Activated CD8-positive, alpha-beta memory T cell treated with anti-CD3 and anti-CD28 coated beads, Interleukin-2, amount 10 ng/mL, durations not matched to agents 7 days and 5 days (primary cell): ENCODE results near the gene HECTD4. TPM values are rescaled to one million over a fixed set of nuclear protein-coding genes. Genes with fewer than 3 reads are reported as not detected.

ENCODE experiments used
- ATAC-seq: fragments of 150-1000 bp; cut with Tn5 transposase; one replicate; pipeline ENCODE4 v1.10.0; 2021; ENCODE audit warnings: moderate library complexity
- CTCF ChIA-PET: fragments of 350-600 bp; sonication (Branson Sonifier 250); formaldehyde crosslinking; loops from one replicate; lab custom pipeline; 2021; ENCODE audit warnings: antibody characterized with exemption; lab: Charles Lee
- DNase-seq: peaks from one replicate; pipeline ENCODE4 v3.0.0-alpha.2; 2020
- H3K27ac Mint-ChIP-seq: one replicate; pipeline ENCODE4 v1.8.0; 2021; ENCODE audit warnings: mild to moderate bottlenecking, mixed read lengths
- H3K27me3 Mint-ChIP-seq: one replicate; pipeline ENCODE4 v1.8.0; 2021; ENCODE audit warnings: mixed read lengths
- H3K36me3 Mint-ChIP-seq: one replicate; pipeline ENCODE4 v1.8.0; 2021; ENCODE audit warnings: mild to moderate bottlenecking, mixed read lengths
- H3K4me1 Mint-ChIP-seq: one replicate; pipeline ENCODE4 v1.8.0; 2021; ENCODE audit warnings: mixed read lengths
- H3K4me3 Mint-ChIP-seq: one replicate; pipeline ENCODE4 v1.8.0; 2021; ENCODE audit warnings: mild to moderate bottlenecking, moderate library complexity, mixed read lengths
- H3K9me3 Mint-ChIP-seq: one replicate; pipeline ENCODE4 v1.8.0; 2022; ENCODE audit warnings: low read depth, mixed read lengths
- total RNA-seq, 2 experiments: library from RNA; stranded (reverse); gene quantifications; one replicate each; pipeline ENCODE4 v1.2.3, GENCODE V29; 2021

Gene HECTD4
- total RNA-seq, 2 experiments from 2014 or later, result 49.3 to 55.4 TPM

GRCh38 chr12:112321245-112321644 is 61.0 kb downstream of the HECTD4 start:
- ATAC-seq, result no peak
- CTCF ChIA-PET, result interaction anchor here (0.7 kb wide), 1 partner anchor 55 kb away, joined by 3 read pairs; no protein-coding TSS in a partner anchor

DNA sequence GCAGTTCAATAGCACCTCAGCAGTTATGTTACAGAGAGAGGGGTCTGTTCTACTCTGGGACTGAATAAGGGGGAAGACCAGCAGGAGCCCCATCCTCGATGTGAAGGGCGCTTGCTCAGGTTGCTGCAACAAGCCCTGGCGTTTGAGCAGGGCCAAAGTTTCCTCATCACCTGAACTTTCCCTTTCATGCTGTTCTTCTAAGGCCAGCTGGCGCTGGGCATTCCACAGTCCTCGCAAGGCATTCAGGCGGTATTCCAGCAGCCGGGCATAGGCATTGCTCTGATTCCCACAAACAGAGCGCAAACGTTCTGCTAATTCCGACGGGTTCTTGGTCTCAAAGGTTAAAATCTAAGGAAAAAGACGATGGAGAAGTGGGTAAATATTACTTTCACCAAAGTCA is 62.8 kb downstream of the HECTD4 start:
- Mint-ChIP-seq H3K9me3 (no peaks in the 10 kb centered on the region), H3K4me1 (peaks cover 5% of the 10 kb centered on the region), H3K27me3 (no peaks in the 10 kb centered on the region), H3K27ac (no peak overlapping the region), H3K36me3 (peaks cover 8% of the 10 kb centered on the region), H3K4me3 (no peak overlapping the region)
- ATAC-seq (no peak), DNase-seq (no peak)
- CTCF ChIA-PET, result no interaction called here

More at GRCh38 chr12:112321245-112321644, 61.0 kb downstream of the HECTD4 start:
- H3K9me3 Mint-ChIP-seq, result no peaks in the 10 kb centered on the region
- no peak for DNase-seq
- no peak overlapping the region for H3K27ac Mint-ChIP-seq
- H3K4me3 Mint-ChIP-seq, result no peak overlapping the region
- no peaks in the 10 kb centered on the region for H3K27me3 Mint-ChIP-seq
- peaks cover 8% of the 10 kb centered on the region for H3K36me3 Mint-ChIP-seq
- peaks cover 5% of the 10 kb centered on the region for H3K4me1 Mint-ChIP-seq

- ATAC-seq, result no peak
- CTCF ChIA-PET, result no interaction called here
- Mint-ChIP-seq H3K9me3 (no peaks in the 10 kb centered on the region), H3K27ac (no peak overlapping the region), H3K4me3 (no peak overlapping the region), H3K36me3 (peaks cover 13% of the 10 kb centered on the region), H3K27me3 (no peaks in the 10 kb centered on the region), H3K4me1 (no peaks in the 10 kb centered on the region)
- no peak for DNase-seq
These were observed 64.8 kb downstream of the HECTD4 start for GRCh38 chr12:112317481-112317880.

DNA sequence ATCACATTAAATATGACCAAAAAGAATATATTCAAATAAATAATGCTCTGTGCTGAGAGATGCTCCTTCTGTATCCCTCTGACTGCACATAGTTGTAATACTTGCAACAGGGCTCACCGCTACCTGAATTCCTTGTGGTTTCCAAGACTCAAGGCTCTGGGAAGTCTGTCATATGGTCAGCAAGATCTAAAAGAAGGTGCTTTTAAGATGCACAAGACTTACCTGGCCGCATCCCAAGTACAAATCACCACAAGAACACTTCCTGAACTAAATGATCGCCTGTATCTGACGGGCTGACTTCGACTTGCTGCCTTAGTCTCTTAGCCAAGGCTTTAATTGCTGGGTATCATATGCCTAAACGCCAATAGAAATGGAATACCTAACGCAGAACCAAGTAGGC is 67.2 kb downstream of the HECTD4 start:
- no peak for DNase-seq
- H3K27ac Mint-ChIP-seq, result no peak overlapping the region

DNA sequence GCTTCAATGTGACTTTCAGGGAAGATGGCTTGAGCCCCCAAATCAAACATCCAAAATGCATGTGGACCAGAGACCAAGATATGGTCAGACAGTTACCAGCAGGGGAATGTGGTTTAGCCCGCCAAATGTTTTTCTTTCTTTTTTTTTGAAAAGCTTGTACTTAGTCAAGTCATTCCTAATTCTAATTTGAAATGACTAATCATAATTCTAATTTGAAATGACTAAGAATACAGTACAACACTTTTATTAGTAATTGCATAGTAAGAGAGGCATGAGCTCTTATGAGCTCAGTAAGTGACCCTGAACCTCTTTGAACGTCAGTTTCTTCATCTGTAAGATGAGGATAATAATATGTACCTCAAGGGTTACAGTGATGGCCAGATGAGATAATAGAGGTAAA is 72.4 kb downstream of the HECTD4 start:
- Mint-ChIP-seq H3K36me3 (peaks cover 17% of the 10 kb centered on the region), H3K27me3 (no peaks in the 10 kb centered on the region), H3K4me3 (no peak overlapping the region), H3K4me1 (peaks cover 5% of the 10 kb centered on the region), H3K9me3 (no peaks in the 10 kb centered on the region), H3K27ac (no peak overlapping the region)
- DNase-seq (no peak), ATAC-seq (no peak)
- CTCF ChIA-PET, result interaction anchor here (1.5 kb wide), 1 partner anchor 77 kb away, joined by 5 read pairs; no protein-coding TSS in a partner anchor

More for the DNA sequence above, 67.2 kb downstream of the HECTD4 start:
- Mint-ChIP-seq H3K36me3 (peaks cover 16% of the 10 kb centered on the region), H3K4me1 (peaks cover 1% of the 10 kb centered on the region), H3K27me3 (no peaks in the 10 kb centered on the region), H3K9me3 (no peaks in the 10 kb centered on the region), H3K4me3 (no peak overlapping the region)
- ATAC-seq, result no peak
- CTCF ChIA-PET, result no interaction called here

- CTCF ChIA-PET, result no interaction called here
- DNase-seq (no peak), ATAC-seq (no peak)
- Mint-ChIP-seq H3K4me3 (no peak overlapping the region), H3K4me1 (peaks cover 5% of the 10 kb centered on the region), H3K27ac (no peak overlapping the region), H3K9me3 (no peaks in the 10 kb centered on the region), H3K27me3 (no peaks in the 10 kb centered on the region), H3K36me3 (peaks cover 16% of the 10 kb centered on the region)
These were observed 73.6 kb downstream of the HECTD4 start for GRCh38 chr12:112308652-112309051.

GRCh38 chr12:112308161-112308560 is 74.1 kb downstream of the HECTD4 start:
- Mint-ChIP-seq H3K4me1 (peaks cover 8% of the 10 kb centered on the region), H3K27ac (no peak overlapping the region)

DNA sequence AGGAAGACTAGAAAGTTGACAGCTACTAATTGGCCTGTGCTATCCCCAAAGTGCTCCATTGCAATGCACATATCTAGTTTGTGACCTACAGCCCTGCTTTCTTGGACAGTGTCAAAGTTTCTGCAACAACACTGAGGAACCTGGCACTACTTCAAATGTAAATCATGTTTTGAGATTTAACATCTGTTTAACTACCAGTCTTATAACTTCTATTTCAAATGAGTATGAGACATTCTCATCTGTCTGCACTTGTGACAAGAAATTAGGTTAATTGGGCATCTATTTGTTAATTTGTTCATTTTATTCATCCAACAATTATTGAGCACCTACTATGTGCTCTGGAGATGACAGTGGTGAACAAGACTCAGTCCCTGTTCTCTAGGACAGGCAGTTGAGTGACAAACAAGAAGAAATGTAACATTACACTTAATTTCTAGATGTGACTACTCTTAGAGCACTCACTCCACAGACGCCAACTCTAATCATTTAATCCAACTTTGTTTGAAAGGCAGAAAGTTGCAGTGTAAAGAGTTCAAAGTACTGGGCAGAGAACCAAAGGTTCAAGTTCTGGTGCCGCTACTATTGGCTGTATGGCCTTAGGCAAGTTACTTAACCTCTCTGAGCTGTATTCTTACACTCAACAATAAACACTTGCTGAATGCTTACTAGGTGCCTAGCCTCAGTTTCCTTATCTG is 74.8 kb downstream of the HECTD4 start:
- CTCF ChIA-PET, result no interaction called here
- Mint-ChIP-seq H3K36me3 (peaks cover 14% of the 10 kb centered on the region), H3K27me3 (no peaks in the 10 kb centered on the region), H3K4me1 (peaks cover 14% of the 10 kb centered on the region), H3K4me3 (no peak overlapping the region), H3K27ac (no peak overlapping the region), H3K9me3 (no peaks in the 10 kb centered on the region)
- DNase-seq (no peak), ATAC-seq (no peak)

More at GRCh38 chr12:112308161-112308560, 74.1 kb downstream of the HECTD4 start:
- CTCF ChIA-PET, result no interaction called here
- Mint-ChIP-seq H3K27me3 (no peaks in the 10 kb centered on the region), H3K9me3 (no peaks in the 10 kb centered on the region), H3K36me3 (peaks cover 18% of the 10 kb centered on the region), H3K4me3 (no peak overlapping the region)
- no peak for DNase-seq
- ATAC-seq, result no peak

GRCh38 chr12:112305951-112306350 is 76.3 kb downstream of the HECTD4 start:
- CTCF ChIA-PET, result no interaction called here
- H3K4me1 Mint-ChIP-seq, result peaks cover 14% of the 10 kb centered on the region

DNA sequence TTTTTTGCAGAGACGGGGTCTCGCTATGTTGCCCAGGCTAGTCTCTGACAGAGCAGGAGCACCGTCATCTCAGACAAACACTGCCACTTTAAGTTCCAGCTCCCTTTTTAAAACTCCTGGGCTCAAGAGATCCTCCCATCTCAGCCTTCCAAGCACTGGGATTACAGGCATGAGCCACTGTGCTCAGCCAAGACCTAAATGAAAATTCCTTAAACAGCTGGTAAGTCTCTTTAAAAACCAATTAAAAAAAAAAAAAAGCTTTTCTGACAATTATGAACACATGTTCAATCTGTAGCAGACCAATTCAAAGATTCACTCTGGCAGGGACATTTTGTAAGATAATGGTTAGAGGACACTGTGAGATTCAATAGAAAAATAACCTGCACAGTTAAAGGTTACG is 77.8 kb downstream of the HECTD4 start:
- Mint-ChIP-seq H3K9me3 (no peaks in the 10 kb centered on the region), H3K36me3 (peaks cover 11% of the 10 kb centered on the region), H3K27ac (no peak overlapping the region), H3K4me1 (peaks cover 9% of the 10 kb centered on the region), H3K4me3 (no peak overlapping the region), H3K27me3 (no peaks in the 10 kb centered on the region)
- no peak for ATAC-seq
- DNase-seq, result no peak
- CTCF ChIA-PET, result interaction anchor here (1.0 kb wide), 1 partner anchor 10 kb away, joined by 3 read pairs; no protein-coding TSS in a partner anchor

More at GRCh38 chr12:112305951-112306350, 76.3 kb downstream of the HECTD4 start:
- Mint-ChIP-seq H3K27me3 (no peaks in the 10 kb centered on the region), H3K27ac (no peak overlapping the region), H3K4me3 (no peak overlapping the region), H3K9me3 (no peaks in the 10 kb centered on the region), H3K36me3 (peaks cover 11% of the 10 kb centered on the region)
- DNase-seq (no peak), ATAC-seq (no peak)

DNA sequence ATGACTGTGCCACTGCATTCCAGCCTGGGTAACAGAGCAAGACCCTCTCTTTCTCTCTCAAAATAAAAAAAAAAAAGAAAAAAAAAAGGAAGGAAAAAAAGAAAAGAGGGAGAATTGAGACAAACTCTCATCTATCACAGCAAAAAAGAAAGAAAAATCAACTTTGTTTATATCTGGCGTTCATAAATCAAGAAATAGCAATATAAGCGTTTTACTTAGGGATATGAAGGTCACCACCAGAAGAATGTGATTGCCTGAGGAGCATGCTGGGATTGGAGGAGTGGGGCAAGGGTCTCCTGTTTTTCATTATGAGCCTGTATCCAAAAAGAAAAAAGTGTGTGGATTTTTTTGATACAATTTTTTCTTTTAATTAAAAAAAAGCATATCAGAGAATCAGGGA is 78.4 kb downstream of the HECTD4 start:
- Mint-ChIP-seq H3K4me3 (no peak overlapping the region), H3K27ac (peak overlapping the region; percentile 75), H3K9me3 (no peaks in the 10 kb centered on the region), H3K4me1 (peaks cover 9% of the 10 kb centered on the region), H3K27me3 (no peaks in the 10 kb centered on the region), H3K36me3 (peaks cover 11% of the 10 kb centered on the region)
- DNase-seq (no peak), ATAC-seq (no peak)
- CTCF ChIA-PET, result interaction anchor here (1.0 kb wide), 1 partner anchor 10 kb away, joined by 3 read pairs; no protein-coding TSS in a partner anchor

- peaks cover 9% of the 10 kb centered on the region for H3K4me1 Mint-ChIP-seq
- peaks cover 11% of the 10 kb centered on the region for H3K36me3 Mint-ChIP-seq
- H3K27me3 Mint-ChIP-seq, result no peaks in the 10 kb centered on the region
- peak; percentile 85 for DNase-seq
- CTCF ChIA-PET, result no interaction called here
- no peak overlapping the region for H3K4me3 Mint-ChIP-seq
- ATAC-seq, result peak; percentile 100
- H3K9me3 Mint-ChIP-seq, result no peaks in the 10 kb centered on the region
- peak overlapping the region; percentile 75 for H3K27ac Mint-ChIP-seq
These were observed 79.2 kb downstream of the HECTD4 start for GRCh38 chr12:112303004-112303403.

- H3K9me3 Mint-ChIP-seq, result no peaks in the 10 kb centered on the region
- no peak overlapping the region for H3K4me3 Mint-ChIP-seq
- H3K27ac Mint-ChIP-seq, result no peak overlapping the region
- ATAC-seq (no peak), DNase-seq (no peak)
- no peaks in the 10 kb centered on the region for H3K27me3 Mint-ChIP-seq
- CTCF ChIA-PET, result interaction anchor here (1.2 kb wide), 1 partner anchor 84 kb away, joined by 3 read pairs; no protein-coding TSS in a partner anchor
- peaks cover 9% of the 10 kb centered on the region for H3K4me1 Mint-ChIP-seq
- H3K36me3 Mint-ChIP-seq, result peaks cover 2% of the 10 kb centered on the region
These were observed 82.5 kb downstream of the HECTD4 start for GRCh38 chr12:112299704-112300103.

- no peak for ATAC-seq
- CTCF ChIA-PET, result no interaction called here
These were observed 85.0 kb downstream of the HECTD4 start for GRCh38 chr12:112297188-112297587.

More at GRCh38 chr12:112297188-112297587, 85.0 kb downstream of the HECTD4 start:
- Mint-ChIP-seq H3K36me3 (peaks cover 1% of the 10 kb centered on the region), H3K27ac (no peak overlapping the region), H3K27me3 (no peaks in the 10 kb centered on the region), H3K9me3 (no peaks in the 10 kb centered on the region), H3K4me3 (no peak overlapping the region), H3K4me1 (peaks cover 2% of the 10 kb centered on the region)
- DNase-seq, result no peak
